AG09309 (cell line): ENCODE data around the gene TPI1.

Experiments used
- DNase-seq: peaks from one replicate; pipeline ENCODE4 v3.0.0-alpha.2; 2010; ENCODE audit warnings: low read depth
- H3K4me3 ChIP-seq: 2 replicates; pipeline ENCODE4 v1.5.1; 2011; ENCODE audit warnings: mild to moderate bottlenecking, low read depth, low read length, moderate library complexity; ENCODE audit not compliant: control insufficient read depth
- CTCF ChIP-seq: IDR thresholded peaks from 2 replicates; pipeline ENCODE4 v1.5.1; 2011; ENCODE audit warnings: mild to moderate bottlenecking, low read depth, low read length, inconsistent platforms; ENCODE audit not compliant: insufficient read depth, control insufficient read depth; ENCODE audit errors: missing control alignments

The TPI1 gene

GRCh38 chr12:6833189-6833890 is 34.0 kb upstream of the TPI1 start:
- TF ChIP-seq CTCF: no peak
- no peak for DNase-seq
- H3K4me3 ChIP-seq: no peak overlapping the region

- H3K4me3 ChIP-seq: no peak overlapping the region
- no peak for TF ChIP-seq CTCF
- DNase-seq: no peak
Measured at GRCh38 chr12:6834254-6834653, 33.1 kb upstream of the TPI1 start.

GRCh38 chr12:6834873-6835272 is 32.5 kb upstream of the TPI1 start:
- DNase-seq: no peak
- no peak overlapping the region for H3K4me3 ChIP-seq
- no peak for TF ChIP-seq CTCF

- DNase-seq: no peak
- no peak overlapping the region for H3K4me3 ChIP-seq
- TF ChIP-seq CTCF: no peak
Measured at GRCh38 chr12:6836851-6837250, 30.5 kb upstream of the TPI1 start.

- H3K4me3 ChIP-seq: no peak overlapping the region
- DNase-seq: no peak
- TF ChIP-seq CTCF: no peak
Measured at GRCh38 chr12:6837370-6838060, 29.8 kb upstream of the TPI1 start.

- no peak for TF ChIP-seq CTCF
- no peak overlapping the region for H3K4me3 ChIP-seq
- no peak for DNase-seq
Measured at GRCh38 chr12:6838854-6839253, 28.5 kb upstream of the TPI1 start.
